ENCODE data around the gene COPZ1.
"Not testable (repeated sequence)": the region's sequence is repeated elsewhere in the genome, so short reads cannot be mapped to it uniquely, and the experiment has no call there.

Gene COPZ1, protein sequence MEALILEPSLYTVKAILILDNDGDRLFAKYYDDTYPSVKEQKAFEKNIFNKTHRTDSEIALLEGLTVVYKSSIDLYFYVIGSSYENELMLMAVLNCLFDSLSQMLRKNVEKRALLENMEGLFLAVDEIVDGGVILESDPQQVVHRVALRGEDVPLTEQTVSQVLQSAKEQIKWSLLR

DNA sequence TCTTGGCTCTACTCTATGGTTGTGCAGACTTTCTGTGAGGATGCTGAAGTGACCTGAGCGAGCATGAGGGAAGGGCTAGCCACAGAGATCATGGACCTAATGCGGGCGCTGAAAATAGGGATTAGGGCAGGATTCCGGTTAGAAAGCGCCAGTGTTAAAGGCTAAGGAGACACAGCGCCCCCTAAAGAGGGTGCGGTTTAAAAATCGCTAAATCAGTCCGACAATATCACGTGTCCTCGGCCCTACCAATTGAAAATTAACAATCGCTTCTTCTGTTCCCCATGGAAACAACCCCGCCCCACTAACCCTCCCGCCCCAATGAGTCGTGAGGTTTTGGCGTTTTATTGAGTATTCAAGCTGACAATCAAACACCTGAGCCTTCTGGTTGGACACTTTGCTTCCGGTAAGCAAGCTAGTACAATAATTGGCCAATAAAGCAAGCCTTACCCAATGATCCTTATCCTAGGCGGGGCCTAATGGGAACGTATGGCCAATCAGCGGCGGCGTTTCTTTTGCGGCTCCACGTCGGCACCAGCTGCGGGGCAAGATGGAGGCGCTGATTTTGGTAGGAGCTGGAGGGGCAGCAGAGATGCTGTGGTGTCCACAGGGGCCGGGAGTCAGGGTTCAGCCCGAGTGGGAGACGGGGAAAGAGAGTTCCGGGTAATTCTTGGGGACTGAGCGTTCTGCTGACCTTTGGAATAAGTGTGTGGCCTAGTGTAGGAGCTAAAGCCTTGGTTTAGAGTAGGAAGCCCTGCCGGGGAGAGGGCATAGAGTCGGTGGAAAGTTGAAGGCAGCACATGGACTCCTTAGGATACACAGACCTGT is at the start of gene COPZ1:
TSS of gene COPZ1 (plus strand) at position 515 of the 825 bp plus-strand sequence. CDS start at position 548, 33 bp downstream.
- DNase-seq: peak; percentile 97 to 99

DNA sequence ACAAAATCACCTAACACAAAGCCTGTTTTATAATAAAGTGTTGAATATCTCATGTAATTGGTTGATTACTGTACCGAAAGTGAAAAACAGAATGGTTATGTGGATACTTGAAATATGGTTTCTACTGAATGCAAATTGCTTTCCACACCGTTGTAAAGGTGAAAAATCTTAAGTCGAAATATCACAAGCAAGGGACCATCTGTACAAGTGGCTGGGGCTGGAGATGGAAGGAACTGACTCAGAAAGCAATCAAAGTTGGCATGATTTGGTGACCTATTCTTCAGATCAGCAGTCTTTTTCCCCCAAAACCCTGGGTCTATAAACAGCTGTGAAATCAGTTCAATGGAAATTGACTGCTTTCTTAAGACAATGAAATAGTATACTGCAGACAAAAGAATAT is 48.6 kb upstream of the COPZ1 start:
- DNase-seq: no peak

DNA sequence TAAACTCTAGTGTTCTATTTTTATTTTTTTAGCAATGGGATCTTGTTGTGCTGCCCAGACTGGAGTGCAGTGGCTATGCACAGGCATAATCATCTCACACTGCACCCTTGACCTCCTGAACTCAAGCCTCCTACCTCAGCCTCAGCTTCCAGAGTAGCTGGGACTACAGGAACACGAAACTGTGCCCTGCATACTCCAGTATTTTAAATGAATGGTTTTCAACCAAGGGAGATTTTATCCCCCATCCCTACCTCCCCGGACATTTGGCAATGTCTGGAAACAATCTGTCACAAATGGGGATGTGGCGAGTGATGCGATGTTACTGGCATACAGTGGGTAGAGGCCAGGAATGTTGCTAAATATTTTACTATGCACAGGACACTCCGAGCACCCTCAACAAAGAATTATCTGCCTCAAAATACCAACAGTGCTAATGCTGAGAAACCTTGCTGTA is 47.1 kb upstream of the COPZ1 start:
- no peak for DNase-seq

GRCh38 chr12:54279227-54279631 is 45.7 kb upstream of the COPZ1 start:
- no peak for DNase-seq

DNA sequence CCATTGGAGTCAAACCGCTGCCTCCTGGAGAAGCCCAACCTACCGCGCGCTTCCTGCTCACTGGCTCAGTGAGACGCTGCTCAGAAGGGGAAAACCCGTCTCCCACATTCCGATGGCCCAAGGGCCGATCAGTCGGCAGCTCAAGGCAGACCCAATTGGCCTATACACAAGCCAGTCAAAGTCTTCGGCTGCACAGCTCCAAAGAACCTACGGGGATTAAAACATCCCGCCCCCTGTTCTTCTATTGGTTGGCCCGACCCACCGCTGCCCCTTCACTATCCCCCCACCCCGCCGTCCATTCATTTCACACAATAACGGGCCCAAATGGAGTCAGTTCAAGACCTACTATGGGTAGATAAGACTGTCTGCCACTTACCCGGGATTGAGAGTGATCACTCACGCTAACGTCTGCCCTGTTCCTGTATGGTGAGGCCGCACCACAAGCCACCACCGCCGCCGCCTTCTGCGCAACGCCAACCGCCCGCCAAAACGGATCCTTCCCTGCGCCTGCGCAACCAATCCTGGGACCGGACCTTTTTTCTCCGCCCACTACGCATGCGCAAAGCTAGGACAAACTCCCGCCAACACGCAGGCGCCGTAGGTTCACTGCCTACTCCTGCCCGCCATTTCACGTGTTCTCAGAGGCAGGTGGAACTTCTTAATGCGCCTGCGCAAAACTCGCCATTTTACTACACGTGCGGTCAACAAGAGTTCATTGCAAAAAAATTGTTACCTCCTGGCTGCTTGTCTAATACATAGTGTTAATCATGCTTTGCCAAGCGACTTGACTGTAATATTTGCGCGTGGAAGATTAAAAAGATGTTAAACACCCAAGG is 45.1 kb upstream of the COPZ1 start, which contains the start of gene CBX5:
TSS of gene CBX5 (minus strand) at position 491 of the 836 bp plus-strand sequence. CDS start 22,472 bp downstream, outside the sequence.
- DNase-seq: peak; percentile 89 to 96

DNA sequence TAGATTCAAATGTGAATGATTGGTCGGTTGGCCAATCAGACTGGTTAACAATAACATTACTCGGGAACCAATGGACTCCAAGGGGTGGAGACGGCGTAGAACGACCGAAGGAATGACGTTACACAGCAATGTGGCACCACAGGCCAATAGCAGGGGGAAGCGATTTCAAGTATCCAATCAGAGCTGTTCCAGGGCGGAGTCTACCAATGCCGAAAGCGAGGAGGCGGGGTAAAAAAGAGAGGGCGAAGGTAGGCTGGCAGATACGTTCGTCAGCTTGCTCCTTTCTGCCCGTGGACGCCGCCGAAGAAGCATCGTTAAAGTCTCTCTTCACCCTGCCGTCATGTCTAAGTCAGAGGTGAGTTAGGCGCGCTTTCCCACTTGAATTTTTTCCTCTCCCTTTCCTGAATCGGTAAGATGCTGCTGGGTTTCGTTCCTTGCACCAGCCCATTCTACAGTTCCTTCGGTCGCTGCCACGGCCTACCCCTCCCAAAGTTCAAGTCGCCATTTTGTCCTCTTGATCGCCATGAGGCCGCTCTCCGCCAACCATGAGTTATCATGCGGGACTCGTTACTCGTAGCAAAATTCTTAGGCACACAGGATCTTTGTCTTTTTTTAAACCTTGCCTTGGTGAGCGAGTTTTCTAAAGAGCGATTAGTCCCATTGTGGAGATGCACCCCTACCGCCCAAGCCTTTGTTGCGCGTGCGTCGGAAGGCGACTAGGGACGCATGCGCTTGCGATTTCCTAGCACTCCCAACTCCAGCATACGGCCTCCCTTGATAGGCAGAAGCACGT is 44.3 kb upstream of the COPZ1 start, which contains the start of gene HNRNPA1:
TSS of gene HNRNPA1 (plus strand) at position 259 of the 793 bp plus-strand sequence. CDS start at position 341, 82 bp downstream.
- DNase-seq: peak; percentile 97

- not testable (repeated sequence) for DNase-seq
These were observed 43.7 kb upstream of the COPZ1 start for GRCh38 chr12:54281261-54281638.

DNA sequence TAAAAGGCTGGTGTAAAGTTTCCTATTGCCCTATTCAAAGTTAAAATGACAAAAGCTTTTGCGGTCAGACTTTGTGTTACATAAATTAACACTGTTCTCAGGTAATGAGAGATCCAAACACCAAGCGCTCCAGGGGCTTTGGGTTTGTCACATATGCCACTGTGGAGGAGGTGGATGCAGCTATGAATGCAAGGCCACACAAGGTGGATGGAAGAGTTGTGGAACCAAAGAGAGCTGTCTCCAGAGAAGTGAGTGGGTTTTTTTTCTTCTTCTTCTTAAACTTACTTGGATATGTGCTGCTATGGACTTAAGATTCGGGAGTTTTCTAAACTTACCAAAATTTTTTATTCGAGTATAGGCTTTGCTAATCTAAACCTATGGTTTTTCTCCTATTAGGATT is 43.2 kb upstream of the COPZ1 start:
- DNase-seq: not testable (repeated sequence)

- DNase-seq: no peak
These were observed 41.9 kb upstream of the COPZ1 start for GRCh38 chr12:54282949-54283593.

DNA sequence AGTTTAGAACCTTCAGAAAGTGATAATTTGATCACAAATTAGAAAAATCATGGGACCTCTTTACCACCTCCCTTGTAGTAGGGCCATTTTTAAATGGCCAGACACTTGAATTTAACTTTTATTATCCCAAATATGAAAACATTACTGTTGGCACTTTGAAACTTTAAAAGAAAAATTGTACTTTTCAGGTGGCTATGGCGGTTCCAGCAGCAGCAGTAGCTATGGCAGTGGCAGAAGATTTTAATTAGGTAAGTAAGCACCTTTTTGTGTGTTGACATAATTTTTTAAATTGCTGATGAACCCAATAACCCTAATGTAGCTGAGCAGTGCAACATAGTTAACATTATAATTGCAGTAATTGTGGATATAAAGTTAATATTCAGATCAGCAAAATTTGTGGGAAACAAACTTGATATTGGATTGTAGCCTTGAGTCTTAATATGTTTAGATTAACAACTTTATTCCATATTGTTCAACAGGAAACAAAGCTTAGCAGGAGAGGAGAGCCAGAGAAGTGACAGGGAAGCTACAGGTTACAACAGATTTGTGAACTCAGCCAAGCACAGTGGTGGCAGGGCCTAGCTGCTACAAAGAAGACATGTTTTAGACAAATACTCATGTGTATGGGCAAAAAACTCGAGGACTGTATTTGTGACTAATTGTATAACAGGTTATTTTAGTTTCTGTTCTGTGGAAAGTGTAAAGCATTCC is 40.7 kb upstream of the COPZ1 start:
- not testable (repeated sequence) for DNase-seq

DNA sequence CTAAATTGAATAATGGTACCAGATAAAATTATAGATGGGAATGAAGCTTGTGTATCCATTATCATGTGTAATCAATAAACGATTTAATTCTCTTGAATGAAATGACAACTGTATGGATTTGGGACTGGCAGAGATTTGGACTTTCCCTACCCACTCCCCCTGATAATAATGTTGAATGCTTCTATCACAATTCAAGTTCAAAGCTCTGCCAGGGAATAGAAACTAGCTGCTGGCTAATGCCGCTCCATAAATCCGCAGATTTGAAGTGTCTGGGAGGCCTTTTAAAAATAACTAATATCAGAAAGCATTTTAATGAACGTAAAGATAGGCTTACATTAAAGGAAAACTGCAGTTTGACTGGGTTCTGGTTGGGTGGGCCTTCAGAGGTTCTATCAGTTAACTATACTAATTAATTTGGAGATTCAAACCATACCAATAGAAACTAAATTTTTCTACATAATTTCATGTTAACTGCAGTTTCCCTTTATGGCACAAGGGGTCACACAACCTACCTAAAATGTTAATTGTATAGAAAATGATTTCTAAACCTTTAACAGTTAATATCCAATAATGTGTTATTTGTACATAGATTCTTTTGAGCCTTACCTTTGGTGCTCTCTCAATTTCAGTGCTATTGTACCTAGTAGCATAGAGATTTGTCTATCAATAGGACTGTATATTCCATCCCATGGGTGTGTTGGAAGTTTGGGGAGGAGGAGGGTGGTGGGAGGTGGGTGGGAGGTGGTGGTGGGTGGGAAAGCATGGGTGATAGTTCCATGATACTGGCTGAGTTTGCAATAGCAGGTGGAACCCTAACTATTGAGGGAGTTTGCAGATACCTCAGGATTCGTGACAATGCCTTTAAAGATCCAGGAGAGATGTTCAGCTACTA is 39.5 kb upstream of the COPZ1 start:
- no peak for DNase-seq

GRCh38 chr12:54286042-54287030 is 38.6 kb upstream of the COPZ1 start:
- DNase-seq: no peak

- no peak for DNase-seq
These were observed 37.4 kb upstream of the COPZ1 start for GRCh38 chr12:54287261-54288157.

- DNase-seq: no peak
These were observed 32.6 kb upstream of the COPZ1 start for GRCh38 chr12:54292083-54292930.

DNA sequence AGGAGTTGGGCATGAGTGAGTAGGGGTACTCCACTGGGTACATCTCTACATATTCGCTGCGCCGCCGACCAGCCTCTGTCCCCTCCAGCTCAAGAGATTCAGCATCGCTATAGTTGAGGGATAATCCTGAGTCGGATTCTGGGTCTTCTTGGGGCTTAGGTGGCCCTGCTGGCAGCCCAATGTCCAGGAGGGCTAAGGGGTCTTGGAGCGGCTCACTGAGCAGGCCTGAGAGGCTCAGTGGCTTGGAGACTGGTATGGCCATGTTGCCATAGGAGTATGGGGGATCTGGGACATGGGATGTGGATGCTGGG is 32.0 kb upstream of the COPZ1 start:
- DNase-seq: no peak

DNA sequence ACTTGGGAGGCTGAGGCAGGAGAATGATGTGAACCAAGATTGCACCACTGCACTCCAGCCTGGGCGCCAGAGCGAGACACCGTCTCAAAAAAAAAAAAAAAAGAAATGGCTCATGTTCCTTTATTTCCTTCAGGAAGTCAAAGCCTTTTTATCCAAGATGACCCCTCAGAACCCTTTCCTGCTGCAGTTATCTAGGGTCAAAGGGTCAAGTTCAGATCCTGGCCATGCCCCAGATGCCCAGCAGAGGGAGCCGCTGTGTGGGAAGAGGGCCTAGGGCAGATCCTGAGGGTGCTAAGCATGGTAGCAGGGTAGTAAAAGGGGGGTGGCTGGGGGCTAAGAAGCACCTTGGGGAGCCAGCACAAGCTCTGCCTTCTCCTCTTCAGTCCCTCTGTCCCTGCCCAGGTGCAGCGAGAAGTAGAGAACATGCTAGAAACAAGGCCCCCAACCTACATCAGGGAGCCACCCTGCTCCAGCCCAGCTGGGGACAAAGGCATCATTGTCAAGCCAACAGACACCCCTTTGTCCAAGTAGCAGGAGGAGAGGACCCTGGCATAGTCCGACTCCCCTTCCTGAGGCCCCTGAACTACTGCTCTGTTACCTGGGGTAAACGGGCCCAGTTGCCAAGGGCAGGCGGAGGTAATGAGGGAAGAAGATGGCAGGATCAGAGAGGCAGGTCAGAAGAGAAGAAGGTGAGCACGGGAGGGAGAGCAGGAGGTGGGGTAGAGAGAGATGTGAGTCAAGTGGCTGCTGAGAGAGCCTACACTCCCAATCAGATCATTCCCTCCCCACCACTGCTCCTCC is 30.6 kb upstream of the COPZ1 start:
- no peak for DNase-seq
